ENCODE data around the gene SLC25A42. TPM values are rescaled to one million over a fixed set of nuclear protein-coding genes. Genes with fewer than 3 reads are reported as not detected.
"Not testable (repeated sequence)": the region's sequence is repeated elsewhere in the genome, so short reads cannot be mapped to it uniquely, and the experiment has no call there.

Gene SLC25A42
- total RNA-seq, 2 donors from 2014 or later, result 15.1 to 19.2 TPM

- H3K9me3 Mint-ChIP-seq, result peaks cover 3 to 6% of the 10 kb centered on the region in 2 donors
Observed at GRCh38 chr19:19132912-19133311, 69.1 kb downstream of the SLC25A42 start.

GRCh38 chr19:19133985-19134384 lies 70.2 kb downstream of the SLC25A42 start:
- ATAC-seq (no peak), DNase-seq (ENCODE audit: low spot score in 2 of 2) (no peak)
- Mint-ChIP-seq H3K36me3 (peaks cover 17 to 25% of the 10 kb centered on the region in 2 donors), H3K27ac (no peak overlapping the region), H3K9me3 (peaks cover 3 to 4% of the 10 kb centered on the region in 2 donors)

More at GRCh38 chr19:19132912-19133311, 69.1 kb downstream of the SLC25A42 start:
- ATAC-seq, result no peak
- Mint-ChIP-seq H3K36me3 (peaks cover 11 to 28% of the 10 kb centered on the region in 2 donors), H3K27ac (no peak overlapping the region)
- DNase-seq (ENCODE audit: low spot score in 2 of 2), result no peak

DNA sequence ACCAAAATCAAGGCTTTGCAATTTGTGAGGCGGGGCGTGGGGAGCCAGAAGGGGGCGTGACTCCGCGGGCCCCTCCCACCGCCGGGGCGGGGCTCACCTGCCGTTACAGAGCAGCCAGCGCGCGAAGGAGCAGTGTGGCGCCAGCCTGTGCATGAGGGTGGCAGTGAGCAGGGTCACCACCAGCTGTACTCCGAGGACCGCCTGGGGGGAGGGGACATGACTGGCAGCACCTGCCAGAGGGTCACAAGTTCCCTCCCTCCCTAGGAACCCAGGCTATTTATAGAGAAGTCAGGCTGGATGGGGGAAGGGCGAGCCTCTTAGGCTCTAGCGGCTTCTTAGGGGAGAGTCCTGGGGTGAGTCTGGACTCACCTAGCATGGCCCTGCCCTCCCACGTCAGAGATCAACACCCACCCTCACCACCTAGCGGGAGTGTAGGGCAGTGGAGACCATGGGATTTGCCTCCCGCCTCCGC lies 70.9 kb downstream of the SLC25A42 start:
- Mint-ChIP-seq H3K9me3 (peaks cover 3 to 4% of the 10 kb centered on the region in 2 donors), H3K27ac (no peak overlapping the region), H3K36me3 (peaks cover 17 to 25% of the 10 kb centered on the region in 2 donors)
- DNase-seq (ENCODE audit: low spot score in 2 of 2) (peak in 1 of 2 donors; percentile 49), ATAC-seq (no peak)

DNA sequence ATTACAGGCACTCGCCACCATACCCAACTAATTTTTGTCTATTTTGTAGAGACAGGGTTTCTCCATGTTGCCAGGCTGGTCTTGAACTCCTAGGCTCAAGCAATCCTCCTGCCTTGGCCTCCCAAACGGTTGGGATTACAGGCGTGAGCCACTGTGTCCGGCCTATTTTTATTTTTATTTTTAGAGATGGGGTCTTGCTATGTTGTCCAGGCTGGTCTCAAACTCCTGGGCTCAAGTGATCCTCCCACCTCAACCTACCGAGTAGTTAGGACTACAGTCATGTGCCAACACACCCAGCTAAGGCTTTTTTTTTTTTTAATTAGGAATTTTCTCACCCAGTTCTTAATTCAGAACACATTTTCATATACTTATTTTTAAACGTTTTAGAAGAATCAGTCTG lies 71.9 kb downstream of the SLC25A42 start:
- not testable (repeated sequence) for DNase-seq (ENCODE audit: low spot score in 2 of 2); ATAC-seq; H3K27ac Mint-ChIP-seq; H3K9me3 Mint-ChIP-seq
- H3K36me3 Mint-ChIP-seq, result peaks cover 17 to 25% of the 10 kb centered on the region in 2 donors

DNA sequence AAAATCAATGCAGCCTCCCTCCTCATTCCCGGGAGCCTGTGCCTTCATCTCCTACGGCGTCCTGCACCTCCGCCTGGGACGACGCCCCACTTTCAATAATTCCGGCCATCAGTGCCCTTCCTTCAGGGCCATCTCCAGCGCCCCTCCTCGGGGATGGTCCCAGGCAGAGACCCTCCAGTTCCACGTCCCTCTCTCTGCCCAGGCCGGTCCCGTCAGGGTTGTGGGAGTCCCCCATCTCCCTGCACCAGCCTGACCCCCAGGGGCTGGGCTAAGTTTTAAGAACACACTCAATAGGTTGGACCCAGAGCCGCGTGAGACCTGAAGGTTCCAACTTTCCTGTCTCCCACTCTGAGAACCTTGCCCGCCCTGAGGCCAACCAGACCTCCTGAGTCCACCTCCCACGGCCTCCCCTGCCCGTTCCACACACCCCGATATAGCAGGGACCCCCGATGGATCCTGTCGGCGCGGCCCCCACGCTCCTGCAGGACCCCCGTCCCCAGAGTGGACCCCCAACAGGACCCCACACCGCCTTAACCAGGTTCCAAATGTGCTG lies 73.8 kb downstream of the SLC25A42 start:
- ATAC-seq (no peak), DNase-seq (ENCODE audit: low spot score in 2 of 2) (no peak)
- H3K27ac Mint-ChIP-seq, result peak overlapping the region; percentile 99
- H3K9me3 Mint-ChIP-seq, result peaks cover 0 to 4% of the 10 kb centered on the region in 2 donors
- peaks cover 8 to 16% of the 10 kb centered on the region in 2 donors for H3K36me3 Mint-ChIP-seq

DNA sequence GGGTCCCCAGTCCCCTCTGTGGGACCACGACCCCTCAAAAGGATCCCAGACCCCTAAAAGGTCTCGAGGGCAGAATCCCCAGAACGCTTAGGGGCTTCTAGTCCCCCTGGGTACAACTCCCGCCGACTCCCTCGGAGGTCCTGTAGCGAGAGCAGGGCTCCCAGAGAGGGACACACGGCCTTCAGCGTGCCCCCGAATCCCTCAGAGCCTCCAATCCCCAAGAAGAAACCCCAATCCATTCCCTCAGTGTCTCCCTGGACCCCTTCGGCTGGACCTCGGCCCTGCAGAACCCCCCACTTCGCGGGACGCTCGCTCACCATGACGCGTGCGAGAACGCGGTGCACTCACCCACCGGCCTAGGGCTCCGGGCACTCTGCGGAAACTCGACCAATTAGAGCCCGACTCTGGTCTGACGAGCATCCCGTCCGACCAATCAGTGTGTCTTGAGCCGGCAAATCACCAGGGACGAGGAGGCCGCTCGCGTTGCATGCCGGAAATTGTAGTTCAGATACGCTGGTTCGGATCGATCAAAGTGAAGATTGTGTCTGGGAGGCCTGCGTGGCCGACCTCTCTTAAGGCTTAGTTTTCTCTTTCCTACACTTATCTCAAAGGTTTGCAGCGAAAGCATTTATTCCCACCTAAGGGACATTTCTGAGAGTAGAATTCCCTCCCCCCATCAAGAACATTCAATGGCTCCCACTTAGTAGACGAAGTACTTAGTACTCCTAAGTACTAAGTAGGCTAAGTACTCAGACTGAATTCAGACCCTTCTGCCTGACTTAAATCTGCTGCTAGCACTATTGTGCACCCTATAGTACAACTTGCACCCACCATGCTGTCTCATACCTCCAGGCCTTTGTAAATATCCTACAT lies 74.6 kb downstream of the SLC25A42 start, which contains the start of gene TMEM161A:
TSS of gene TMEM161A (minus strand) at position 370 of the 873 bp plus-strand sequence. CDS start at position 320, 50 bp downstream.
- ATAC-seq, result peak; percentile 100
- Mint-ChIP-seq H3K27ac (peak within 1 kb of the TSS; percentile 99), H3K36me3 (peaks cover 7 to 9% of the 10 kb centered on the region in 2 donors), H3K9me3 (peaks cover 0 to 4% of the 10 kb centered on the region in 2 donors)
- peak; percentile 96 to 99 for DNase-seq (ENCODE audit: low spot score in 2 of 2)

DNA sequence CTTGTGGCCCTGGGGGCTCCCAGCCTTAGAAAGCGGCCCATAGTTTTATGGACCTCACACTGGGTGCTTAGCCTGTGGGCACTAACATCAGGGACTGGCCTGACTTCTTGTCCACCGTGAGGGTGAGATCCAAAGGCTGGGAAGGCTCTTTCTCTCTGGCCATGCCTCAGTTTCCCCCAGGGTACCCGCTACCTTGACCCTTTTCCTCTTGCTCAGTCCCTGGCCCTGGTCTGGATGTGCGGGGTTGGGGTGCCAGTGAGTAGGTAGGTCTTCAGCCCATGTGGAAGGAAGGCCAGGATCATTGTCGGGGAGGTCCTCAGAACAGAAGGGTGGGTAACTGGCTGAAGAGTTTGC lies 76.1 kb downstream of the SLC25A42 start:
- Mint-ChIP-seq H3K9me3 (no peaks in the 10 kb centered on the region), H3K36me3 (peaks cover 0 to 7% of the 10 kb centered on the region in 2 donors), H3K27ac (no peak overlapping the region)
- DNase-seq (ENCODE audit: low spot score in 2 of 2) (no peak), ATAC-seq (no peak)

- H3K27ac Mint-ChIP-seq, result no peak overlapping the region
Observed at GRCh38 chr19:19140476-19140875, 76.7 kb downstream of the SLC25A42 start.

GRCh38 chr19:19142347-19142746 lies 78.6 kb downstream of the SLC25A42 start:
- no peak for DNase-seq (ENCODE audit: low spot score in 2 of 2)
- Mint-ChIP-seq H3K27ac (no peak overlapping the region), H3K9me3 (no peaks in the 10 kb centered on the region), H3K36me3 (peaks cover 0 to 7% of the 10 kb centered on the region in 2 donors)
- ATAC-seq, result no peak

More at GRCh38 chr19:19140476-19140875, 76.7 kb downstream of the SLC25A42 start:
- DNase-seq (ENCODE audit: low spot score in 2 of 2) (no peak), ATAC-seq (no peak)
- H3K36me3 Mint-ChIP-seq, result peaks cover 0 to 7% of the 10 kb centered on the region in 2 donors
- no peaks in the 10 kb centered on the region for H3K9me3 Mint-ChIP-seq

GRCh38 chr19:19145281-19145680 lies 81.5 kb downstream of the SLC25A42 start:
- ATAC-seq (no peak), DNase-seq (ENCODE audit: low spot score in 2 of 2) (no peak)

GRCh38 chr19:19145684-19146608 lies 82.2 kb downstream of the SLC25A42 start:
- no peaks in the 10 kb centered on the region for H3K9me3 Mint-ChIP-seq
- DNase-seq (ENCODE audit: low spot score in 2 of 2), result peak; percentile 82 to 98
- H3K36me3 Mint-ChIP-seq, result no peaks in the 10 kb centered on the region
- no peak overlapping the region for H3K27ac Mint-ChIP-seq
- ATAC-seq, result peak; percentile 78 to 88

More at GRCh38 chr19:19145281-19145680, 81.5 kb downstream of the SLC25A42 start:
- no peaks in the 10 kb centered on the region for H3K9me3 Mint-ChIP-seq
- no peak overlapping the region for H3K27ac Mint-ChIP-seq
- H3K36me3 Mint-ChIP-seq, result no peaks in the 10 kb centered on the region

GRCh38 chr19:19146865-19147264 lies 83.1 kb downstream of the SLC25A42 start:
- ATAC-seq (no peak), DNase-seq (ENCODE audit: low spot score in 2 of 2) (no peak)
- no peaks in the 10 kb centered on the region for H3K9me3 Mint-ChIP-seq
- H3K36me3 Mint-ChIP-seq, result no peaks in the 10 kb centered on the region
- H3K27ac Mint-ChIP-seq, result no peak overlapping the region

- Mint-ChIP-seq H3K27ac (no peak overlapping the region), H3K9me3 (no peaks in the 10 kb centered on the region), H3K36me3 (no peaks in the 10 kb centered on the region)
- ATAC-seq (no peak), DNase-seq (ENCODE audit: low spot score in 2 of 2) (no peak)
Observed at GRCh38 chr19:19147344-19147743, 83.5 kb downstream of the SLC25A42 start.

DNA sequence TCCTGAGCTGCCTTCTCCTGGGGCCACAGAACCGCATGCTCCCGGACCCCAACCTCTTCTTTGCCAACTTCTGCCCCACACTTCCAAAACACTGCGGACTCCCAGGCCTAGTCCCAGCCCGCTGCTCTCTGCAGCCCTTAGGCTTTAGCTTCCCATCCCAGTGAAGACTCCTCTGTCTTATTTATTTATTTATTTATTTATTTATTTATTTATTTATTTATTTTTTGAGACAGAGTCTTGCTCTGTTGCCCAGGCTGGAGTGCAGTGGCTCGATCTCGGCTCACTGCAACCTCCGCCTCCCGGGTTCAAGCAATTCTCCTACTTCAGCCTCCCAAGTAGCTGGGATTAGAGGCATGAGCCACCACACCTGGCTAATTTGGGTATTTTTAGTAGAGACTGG lies 84.7 kb downstream of the SLC25A42 start:
- DNase-seq (ENCODE audit: low spot score in 2 of 2); H3K9me3 Mint-ChIP-seq; ATAC-seq; H3K36me3 Mint-ChIP-seq; H3K27ac Mint-ChIP-seq: not testable (repeated sequence)

GRCh38 chr19:19149435-19149834 lies 85.6 kb downstream of the SLC25A42 start:
- H3K9me3 Mint-ChIP-seq, result no peaks in the 10 kb centered on the region

DNA sequence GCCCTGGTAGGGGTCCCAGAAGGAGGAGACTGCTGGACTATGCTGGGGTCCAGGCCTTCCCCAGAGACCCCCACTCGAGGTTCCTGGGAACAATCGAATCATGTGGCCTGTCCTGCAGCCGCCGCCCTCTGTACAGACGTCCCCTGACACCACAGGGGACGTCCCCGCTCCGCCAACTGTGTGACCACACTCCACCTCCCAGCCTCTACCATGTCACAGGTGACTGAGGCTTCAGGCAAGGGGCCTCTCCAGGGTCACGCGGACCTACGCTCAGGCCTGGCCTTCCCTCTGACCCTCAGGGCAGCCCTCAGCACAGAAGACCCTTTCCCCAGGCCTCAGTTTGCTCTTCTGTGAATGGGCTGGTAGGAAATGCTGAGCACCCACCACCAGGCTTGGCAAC lies 87.6 kb downstream of the SLC25A42 start:
- H3K36me3 Mint-ChIP-seq, result peaks cover 0 to 4% of the 10 kb centered on the region in 2 donors
- H3K27ac Mint-ChIP-seq, result peak overlapping the region in 1 of 2 donors; percentile 53
- ATAC-seq (no peak), DNase-seq (ENCODE audit: low spot score in 2 of 2) (no peak)
- no peaks in the 10 kb centered on the region for H3K9me3 Mint-ChIP-seq

More at GRCh38 chr19:19149435-19149834, 85.6 kb downstream of the SLC25A42 start:
- no peak for DNase-seq (ENCODE audit: low spot score in 2 of 2)
- H3K36me3 Mint-ChIP-seq, result no peaks in the 10 kb centered on the region
- H3K27ac Mint-ChIP-seq, result peak overlapping the region; percentile 42 to 60
- no peak for ATAC-seq

All from activated naive CD4-positive, alpha-beta T cell treated with anti-CD3 and anti-CD28 coated beads, Interleukin-2, amount 50 U/mL, for 72 hours (primary cell).